HTERT RPE-1 (cell line): ENCODE results near the gene ST8SIA2.

Source experiments
- in situ Hi-C: fragments of 300-500 bp; cut with MboI; formaldehyde crosslinking; loops from 4 replicates; pipeline ENCODE4 v1.14.3; 2020; ENCODE audit warnings: low sequenced_read_pairs

Gene ST8SIA2

DNA sequence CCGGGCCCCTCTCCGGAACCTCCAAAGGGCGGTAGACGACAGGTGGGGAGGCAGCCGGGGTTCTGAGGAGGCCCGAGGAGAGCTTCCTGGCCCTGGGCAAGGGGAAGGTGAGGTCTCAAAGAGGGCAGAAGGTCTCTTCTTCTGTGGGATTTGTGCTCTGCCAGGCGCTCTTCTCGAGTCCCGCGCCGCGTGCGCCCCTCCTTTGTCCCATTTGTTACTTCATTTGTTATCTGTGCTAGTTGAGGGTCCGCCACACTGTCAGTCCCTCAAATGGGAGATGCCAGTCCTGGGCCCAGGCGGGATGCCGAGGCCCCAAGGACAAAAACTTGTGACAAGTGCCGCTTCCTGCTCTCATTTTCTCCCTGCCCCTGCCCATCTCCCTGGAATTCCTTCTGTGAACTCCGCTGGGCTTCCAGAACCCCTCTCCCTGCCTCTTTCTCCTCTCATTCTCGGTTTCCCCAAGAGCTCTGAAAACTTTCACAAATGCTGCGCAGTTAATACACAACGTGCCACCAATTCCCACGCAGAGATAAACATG, 1.5 kb downstream of the ST8SIA2 start:
- in situ Hi-C loops, result no loop called here

DNA sequence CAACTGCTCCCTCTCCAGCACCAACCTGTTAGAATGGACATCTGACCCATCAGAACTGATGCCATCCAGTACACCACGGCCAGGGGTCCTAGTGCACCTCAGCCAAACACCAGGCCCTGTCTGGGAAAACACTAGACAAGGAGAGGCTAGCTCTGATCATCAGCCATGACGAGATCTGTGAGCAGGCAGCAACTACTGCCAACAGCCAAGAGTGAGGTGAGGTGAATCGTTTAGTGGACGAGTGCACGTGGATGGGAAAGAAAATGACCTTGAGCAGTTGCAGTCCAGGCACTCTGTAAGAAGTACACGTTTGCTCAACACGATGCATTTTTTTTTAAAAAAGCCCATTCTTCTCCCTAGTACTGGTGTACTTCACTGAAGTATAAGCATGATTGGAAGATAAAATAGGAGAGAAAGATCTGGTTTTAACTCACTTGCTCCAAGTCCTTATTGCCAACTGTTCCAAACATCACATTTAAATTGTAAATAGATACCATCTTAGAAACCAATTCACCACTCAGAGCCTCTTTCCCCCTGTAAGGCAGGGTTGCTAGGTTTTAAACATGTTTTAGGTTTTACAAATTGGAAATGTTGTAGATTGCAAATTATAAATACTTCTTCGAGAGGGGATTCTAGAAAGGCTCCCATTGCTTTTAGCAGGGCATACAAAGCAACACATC, 5.7 kb downstream of the ST8SIA2 start:
- in situ Hi-C loops, result no loop called here

DNA sequence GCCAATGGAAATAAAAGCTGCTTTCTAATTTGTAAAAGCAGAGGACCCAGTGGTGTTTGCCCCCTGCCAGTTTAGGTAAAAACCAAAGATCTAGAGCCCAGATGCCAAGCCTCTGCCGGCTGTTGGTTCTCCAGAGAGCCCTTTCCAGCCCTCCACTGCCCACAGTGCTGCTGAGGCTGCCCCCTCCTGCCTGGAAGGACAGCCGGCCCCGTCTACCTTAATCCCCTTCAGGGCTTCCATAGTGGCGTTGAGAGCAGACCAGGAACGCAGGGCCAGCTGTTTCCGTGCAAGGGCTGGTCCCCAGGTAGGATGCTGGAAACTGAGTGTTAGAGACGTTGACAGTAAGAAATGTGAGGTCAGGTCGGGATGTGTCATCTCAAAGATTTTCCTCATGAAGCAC, 6.9 kb downstream of the ST8SIA2 start:
- in situ Hi-C loops, result no loop called here

DNA sequence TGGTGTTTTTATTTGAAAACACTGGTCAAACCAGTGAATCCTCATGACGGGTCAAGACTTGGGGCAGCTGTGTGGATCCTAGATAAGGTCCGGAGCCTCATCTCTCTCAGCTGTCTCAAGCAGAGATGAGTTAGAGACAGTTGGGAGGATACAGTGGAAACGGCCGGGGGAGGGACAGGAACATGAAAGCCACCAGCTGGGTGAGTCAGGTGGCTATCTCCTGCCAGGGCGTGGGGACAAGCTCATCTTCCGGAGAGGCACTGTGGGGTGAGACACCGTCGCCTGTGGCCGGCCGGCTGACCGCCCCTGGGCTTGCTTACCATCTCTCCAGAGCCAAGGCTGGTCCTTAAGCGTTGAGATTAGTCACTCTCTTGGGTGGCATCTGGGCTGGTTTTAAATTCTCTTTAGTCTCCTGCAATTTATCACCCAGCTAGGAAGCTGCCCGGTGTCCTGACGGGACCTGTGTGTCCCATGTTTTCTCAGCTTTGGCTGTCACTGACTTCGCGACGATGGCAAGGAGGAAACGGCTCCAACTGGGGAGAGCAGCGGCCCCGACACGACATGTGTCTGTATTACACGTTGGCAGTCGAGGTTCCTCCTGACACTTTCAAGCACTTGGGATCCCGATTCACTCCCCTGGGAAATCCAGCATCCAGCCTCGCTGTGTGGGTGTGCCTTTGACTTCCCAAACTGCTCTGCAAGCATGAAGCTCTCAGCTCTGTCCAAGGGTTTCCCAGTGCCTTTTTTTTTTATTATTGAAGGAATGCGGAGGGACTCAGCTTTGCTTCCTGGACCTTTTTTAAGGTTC, 7.5 kb downstream of the ST8SIA2 start:
- in situ Hi-C loops, result no loop called here

DNA sequence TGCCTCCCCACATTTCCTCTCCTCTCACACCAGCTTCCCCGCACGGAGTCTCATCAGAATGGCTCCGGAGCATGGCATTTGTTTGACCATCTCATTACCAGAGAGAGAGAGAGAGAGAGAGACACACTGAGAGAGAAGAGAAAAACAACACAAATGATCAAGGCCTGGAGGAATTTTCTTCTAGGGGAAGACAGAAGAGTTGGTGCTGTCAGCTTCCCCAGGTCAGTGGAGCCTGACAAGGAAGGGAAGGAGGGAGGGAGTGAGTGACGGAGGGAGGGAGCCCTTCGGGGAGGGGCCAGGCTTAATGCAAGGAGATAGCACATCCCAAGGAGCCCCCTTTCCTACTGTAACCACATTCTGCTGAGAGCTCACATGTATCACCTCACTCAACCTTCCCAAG, 9.1 kb downstream of the ST8SIA2 start:
- in situ Hi-C loops, result no loop called here

DNA sequence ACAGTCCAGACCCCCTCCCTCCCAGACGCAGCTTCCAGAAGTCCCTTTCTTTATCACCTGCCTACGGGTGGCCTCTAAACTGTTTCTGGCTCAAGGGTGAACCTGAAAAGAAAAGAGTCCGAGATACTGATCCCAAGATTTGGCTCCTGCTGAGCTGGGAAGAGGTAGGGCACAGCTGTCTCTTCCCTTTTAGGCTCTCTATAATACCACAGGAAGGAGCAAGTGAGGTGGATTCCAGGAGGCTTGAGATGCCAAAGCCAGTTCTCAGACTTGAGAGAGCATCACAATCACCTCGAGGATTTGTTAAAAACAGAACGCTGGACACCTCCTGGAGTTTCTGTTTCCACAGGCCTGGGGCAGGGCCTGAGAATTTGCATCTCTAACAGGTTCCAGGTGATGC, 12.3 kb downstream of the ST8SIA2 start:
- in situ Hi-C loops, result no loop called here

DNA sequence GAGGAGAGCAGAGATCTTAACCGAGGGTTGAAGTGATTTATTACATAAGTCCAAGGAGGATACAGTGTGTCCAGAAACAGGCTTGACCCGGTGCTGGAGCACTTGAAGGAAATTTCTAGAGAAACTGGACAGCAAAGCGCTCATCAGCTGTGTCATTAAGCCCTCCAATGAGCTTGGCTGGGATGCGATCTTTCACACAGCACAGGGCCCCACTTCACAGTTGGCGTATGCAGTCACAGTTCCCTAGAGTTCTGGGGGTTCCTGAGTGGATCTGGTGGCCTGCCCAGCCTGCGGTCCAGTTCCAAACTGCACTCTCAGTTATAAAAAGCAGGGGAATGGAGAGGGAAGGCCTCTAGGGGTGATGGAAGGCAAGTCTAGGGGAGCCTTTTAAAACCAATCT, 13.6 kb downstream of the ST8SIA2 start:
- in situ Hi-C loops, result no loop called here

DNA sequence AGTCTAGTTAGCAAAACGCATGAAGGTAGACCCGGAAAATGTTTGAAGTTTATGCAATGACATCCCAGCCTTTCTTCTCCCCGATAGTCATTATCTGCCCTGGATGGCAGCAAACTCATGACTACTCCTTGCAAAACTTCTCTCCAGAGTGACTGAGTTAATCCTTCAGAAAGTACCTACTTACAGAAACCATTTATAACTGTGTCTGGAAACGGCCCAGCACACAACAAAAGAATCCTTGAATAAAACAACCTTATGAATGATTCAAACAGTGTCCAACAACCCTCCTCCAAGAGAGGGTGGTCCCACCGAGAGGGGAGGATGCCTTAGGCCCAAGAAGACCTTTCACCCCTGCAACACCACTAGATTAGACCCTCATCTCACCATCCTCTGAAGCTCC, 14.2 kb downstream of the ST8SIA2 start:
- in situ Hi-C loops, result no loop called here

DNA sequence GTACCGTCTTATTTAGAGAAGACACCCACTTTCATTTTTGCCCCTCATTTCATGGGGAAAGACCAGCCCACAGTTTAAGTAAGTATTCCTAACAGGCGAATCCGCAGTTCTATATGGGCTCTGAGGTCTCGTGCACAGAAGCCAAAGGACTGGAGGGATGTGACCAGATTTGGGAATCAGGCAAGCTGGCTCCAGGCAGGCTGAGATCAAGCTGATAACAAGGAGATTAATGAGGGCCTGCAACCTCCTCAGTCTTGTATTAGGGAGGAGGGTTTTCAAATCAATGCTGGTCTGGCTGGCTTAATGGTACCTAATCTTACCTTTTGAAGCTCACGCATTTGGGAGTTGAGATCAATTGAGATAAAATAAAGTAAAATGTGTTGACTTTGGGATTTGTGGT, 15.3 kb downstream of the ST8SIA2 start:
- in situ Hi-C loops, result no loop called here

DNA sequence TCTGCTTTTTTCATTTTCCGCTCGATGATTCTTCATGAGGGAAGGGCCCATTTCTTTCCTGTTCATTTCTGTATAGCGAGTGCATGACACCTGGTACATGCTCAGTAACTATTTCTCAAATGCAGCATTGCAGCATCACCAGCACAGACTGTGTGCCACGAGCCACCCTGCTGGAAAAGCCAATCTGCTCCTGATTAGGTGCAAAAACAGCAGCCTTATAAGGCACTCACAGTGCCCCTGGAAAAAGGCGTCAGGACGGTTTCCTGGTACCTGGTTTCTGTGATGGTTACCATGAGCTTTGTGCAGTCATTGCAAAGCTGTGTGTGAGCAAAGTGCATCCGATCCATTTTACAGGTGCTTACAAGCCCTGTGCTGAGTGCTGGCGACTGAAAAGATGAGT, 15.8 kb downstream of the ST8SIA2 start:
- in situ Hi-C loops, result no loop called here

DNA sequence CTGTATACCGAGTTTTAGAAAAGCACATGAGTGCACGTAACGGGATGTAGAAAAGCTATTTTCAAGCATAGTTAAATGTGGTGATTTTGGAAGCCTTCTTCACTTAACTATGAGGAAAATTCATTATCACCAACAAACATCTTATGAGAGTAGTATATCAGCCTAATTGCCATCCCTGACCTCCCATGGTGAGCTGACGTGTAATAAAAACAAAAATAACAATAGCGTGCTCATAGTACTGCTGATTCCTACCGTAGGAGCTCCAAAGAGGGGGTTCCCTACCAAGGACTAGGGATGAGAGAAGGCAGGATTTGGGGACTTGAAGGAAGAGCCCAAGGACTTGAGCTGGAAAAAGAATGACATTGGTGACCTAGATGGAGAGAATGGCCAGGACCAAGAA, 16.9 kb downstream of the ST8SIA2 start:
- in situ Hi-C loops, result no loop called here

DNA sequence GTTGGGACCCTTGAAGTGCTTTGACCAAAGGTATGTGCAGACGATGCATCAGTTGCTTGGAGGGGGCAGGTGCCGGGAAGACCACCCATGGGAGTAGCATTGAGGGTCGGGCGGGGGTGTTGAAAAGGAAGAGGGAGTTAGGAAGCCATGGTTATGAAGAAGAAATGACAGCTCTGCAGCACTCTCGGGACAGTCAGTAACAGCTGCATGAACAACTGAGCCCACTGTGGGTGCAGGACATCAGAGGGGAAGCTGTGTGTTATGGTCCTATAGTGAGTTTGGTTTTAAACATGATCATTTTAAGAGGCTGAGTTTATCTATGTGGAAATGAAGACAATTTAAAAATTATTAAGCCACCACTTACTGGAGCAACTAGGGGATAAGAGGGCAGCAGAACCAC, 17.6 kb downstream of the ST8SIA2 start:
- in situ Hi-C loops, result no loop called here

DNA sequence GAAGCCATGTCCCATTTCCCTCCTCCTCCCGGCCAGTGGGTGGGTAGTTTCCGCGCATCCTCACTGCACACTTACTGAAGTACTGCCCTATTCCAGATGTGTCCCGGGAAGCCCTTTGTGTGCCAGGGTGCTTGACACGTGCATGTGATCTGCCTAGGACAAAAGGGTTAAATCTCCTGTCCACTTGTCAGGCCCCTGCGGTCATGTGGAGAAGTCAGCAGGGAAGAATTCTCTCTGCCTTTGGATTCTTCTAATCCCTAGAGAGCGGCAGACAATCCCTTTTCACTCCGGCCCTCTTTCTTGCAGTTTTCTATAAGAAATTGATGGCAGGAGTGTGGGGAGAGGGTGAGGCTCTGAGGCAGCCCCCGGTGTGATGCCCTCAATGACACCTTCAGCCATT, 19.8 kb downstream of the ST8SIA2 start:
- in situ Hi-C loops, result no loop called here

DNA sequence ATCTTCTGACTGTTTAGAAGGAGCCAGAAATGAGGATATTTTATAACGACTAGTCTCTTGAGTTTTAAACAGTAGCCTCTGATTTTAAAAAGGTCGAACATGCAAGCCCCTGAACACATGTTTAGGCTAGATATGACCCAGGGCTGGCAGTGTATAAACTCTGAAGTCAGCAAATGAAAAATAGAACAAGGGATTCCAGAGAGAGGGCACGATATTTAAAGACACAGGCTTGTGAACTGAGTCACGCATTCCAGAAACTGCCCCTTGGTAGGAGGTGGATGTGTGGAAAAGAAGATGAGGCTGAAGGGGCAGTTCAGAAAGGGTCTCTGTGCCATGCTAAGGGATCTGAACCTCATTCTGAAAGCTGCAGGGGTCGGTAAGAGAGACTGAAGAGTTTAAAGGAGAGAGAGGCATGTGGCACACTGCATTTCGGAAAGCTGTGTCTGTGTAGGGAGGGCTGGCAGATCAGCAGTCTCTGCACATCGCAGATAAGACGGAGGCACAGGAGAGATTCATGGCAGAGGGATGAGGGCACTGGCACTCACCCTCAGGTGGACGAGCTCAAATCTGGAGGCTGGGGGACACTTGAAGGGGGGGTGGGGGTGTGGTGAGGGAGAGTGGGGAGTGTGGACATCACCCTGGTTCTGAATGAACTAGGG, 22.1 kb downstream of the ST8SIA2 start:
- in situ Hi-C loops, result no loop called here

DNA sequence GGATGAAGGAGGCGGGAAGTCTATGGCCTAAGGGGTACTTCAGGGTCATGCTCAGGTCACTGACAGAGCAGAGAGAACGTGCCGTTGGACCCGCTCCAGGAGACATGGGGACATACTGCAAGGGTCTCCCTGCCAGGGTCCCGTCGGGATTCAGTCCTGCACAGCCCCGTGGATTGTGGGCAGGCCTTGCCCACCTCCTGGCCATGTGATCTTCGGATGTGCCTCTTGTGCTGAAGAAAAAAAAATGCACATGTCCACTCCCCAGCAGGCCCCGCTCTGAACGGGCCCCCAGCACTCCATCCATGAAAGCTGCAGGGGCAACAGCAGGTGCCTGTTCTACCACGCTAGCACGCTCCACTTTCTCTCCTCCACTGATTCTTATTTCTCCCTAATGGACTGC, 22.9 kb downstream of the ST8SIA2 start:
- in situ Hi-C loops, result no loop called here

DNA sequence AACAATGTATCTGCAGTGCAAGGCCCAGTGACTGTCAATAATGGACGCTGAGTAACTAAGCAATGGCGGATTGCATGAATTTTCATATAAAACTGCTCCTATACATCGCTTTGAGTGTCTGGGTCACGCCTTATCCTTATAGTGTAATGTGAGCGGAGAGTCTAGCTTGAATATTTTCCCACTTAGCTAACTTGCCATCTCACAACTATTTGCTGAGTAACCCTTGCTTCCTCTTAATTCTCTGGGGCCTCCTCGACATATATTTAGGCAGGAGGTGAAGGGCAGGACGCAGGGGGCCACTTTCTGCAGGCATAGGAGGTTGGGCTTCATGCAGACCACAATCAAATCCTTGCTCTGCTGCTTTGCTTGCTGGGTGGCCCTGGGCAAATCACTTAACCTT, 24.0 kb downstream of the ST8SIA2 start:
- in situ Hi-C loops, result no loop called here

DNA sequence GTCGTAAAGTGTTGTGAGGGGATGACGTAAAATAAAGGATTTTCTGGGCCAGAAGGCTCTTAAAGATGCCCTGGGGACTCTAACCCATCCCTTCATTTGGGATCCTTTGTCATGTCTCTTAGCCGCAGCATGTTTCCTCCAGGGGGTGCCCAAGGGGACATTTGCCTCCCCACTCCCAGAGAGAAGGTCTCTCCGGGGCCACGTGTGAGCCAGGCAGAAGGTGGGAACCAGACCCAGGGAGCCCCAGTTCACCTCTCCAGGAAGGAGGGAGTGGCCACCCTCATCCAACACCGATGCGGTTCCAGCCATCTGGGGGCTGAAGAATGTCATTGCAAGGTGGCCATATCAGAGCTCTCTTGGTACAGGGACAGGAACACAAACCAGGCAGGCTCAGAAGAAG, 25.2 kb downstream of the ST8SIA2 start:
- in situ Hi-C loops, result no loop called here

DNA sequence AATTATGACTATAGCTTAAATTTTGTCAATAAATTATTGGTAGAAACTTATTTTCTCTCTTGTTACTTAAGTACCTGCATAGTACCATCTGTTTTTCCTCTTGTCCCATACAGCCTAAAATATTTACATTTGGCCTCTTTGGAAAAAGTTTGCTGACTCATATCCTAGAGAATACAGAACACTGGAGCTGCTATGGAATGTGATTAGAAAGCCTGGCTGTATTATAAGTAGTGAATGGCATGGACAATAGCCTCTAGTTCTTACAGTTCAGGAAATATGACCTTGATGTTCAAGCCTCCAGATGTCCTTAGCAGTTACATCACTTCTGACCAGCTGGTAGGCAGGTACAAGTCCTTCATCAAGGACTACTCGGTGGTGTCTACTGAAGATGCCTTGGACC, 28.3 kb downstream of the ST8SIA2 start:
- in situ Hi-C loops, result no loop called here

DNA sequence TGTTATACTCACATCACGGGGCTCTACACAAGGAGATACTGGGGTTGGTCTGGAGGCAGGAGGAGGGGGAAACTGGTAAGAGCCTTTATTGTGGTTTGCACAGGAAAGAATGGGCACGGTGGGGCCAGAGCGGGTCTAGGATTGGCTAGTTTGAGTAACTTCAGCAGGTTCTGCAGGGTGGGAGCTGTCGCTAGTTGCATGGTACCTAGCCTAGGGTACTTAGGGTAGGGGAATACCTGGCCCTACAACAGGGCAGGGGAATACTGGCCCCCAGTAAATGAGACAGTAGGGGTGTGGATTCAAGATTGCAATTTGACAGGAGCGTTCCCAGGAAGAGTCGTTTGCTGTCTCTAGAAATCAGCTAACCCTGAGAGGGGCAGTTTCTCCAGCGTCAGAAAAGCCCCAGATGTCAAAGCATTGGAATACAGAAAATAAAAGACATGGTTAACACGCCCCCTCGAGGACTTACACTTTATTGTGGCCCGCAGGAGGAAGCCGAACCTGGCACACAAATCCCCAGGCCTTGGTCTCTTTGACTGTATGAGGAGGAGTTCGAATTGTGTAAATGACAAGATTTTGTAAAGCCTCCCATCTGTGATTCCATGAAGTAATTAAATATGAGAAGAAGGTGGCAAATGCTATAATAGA, 32.0 kb downstream of the ST8SIA2 start:
- in situ Hi-C loops, result no loop called here

DNA sequence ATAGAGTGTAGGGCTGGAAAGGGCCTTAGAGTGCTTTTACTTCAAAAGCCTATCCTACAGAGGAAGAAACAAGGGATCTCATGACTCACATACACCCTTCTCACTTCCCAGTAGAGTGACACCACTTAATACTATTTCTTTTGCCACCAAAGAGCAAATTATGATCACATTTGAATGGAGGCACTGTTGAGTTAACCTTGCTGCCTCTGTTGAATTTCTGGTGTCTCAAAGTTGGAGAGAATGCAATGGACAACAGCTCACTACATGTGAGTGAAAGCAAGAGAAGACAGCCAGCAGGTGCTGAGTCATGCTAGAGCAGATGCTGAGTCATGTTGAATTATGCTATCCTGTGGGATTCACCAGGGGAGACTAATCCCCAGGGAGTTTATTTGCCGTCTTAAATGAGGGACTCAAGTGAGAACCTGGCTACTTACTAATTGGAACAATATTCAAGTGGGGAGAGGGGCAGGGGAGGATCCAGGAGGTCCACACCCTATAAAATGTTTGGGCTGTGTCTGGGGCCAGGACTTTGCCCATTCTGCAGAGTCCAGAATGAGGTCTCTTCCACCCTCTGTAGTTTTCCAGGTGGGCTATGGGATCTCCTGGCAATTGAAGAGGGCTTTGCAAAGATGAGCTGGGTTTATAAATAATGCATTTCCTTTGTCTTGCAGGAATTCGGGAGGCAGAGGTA, 35.8 kb downstream of the ST8SIA2 start:
- in situ Hi-C loops, result no loop called here

DNA sequence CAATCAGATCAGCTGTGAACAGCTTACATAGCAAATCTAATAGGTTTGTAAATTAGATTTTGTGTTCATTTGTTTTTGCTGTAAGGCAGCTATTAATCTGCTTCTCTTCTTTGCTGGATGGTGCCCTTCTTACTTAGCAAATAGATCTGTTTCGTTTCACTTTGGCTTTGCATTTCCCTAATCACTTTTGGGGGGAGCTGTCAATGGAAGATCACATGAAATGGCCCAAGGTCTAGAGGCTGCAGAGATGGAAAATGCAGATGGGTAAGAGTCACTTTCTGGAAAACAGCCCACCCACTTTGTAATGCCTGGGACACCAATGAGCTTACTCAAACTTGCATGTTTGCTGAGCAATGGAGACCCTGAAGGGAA, 36.4 kb downstream of the ST8SIA2 start:
- in situ Hi-C loops, result no loop called here
